T-helper 1 cell treated with Interleukin-12 subunit alpha and Interleukin-12 subunit beta and Interleukin-4 antibody, amounts not matched to agents 30 μg/mL and 1 μg/mL, for 36 hours (primary cell): Measurements from ENCODE around the gene AMER2.

Experiments used
- H3K27ac Mint-ChIP-seq: one replicate; pipeline ENCODE4 v1.8.0; 2021; ENCODE audit warnings: mild to moderate bottlenecking, mixed read lengths
- H3K27me3 Mint-ChIP-seq: one replicate; pipeline ENCODE4 v1.8.0; 2021; ENCODE audit warnings: low read depth, mixed read lengths
- H3K36me3 Mint-ChIP-seq: one replicate; pipeline ENCODE4 v1.8.0; 2021; ENCODE audit warnings: low read depth, mixed read lengths
- H3K4me1 Mint-ChIP-seq: one replicate; pipeline ENCODE4 v1.8.0; 2021; ENCODE audit warnings: low read depth, mixed read lengths
- H3K4me3 Mint-ChIP-seq: one replicate; pipeline ENCODE4 v1.8.0; 2021; ENCODE audit warnings: mild to moderate bottlenecking, moderate library complexity, mixed read lengths
- H3K9me3 Mint-ChIP-seq: one replicate; pipeline ENCODE4 v1.8.0; 2021; ENCODE audit warnings: mixed read lengths

AMER2 gene

GRCh38 chr13:25114220-25114619 is 57.9 kb downstream of the AMER2 start:
- Mint-ChIP-seq H3K9me3 (no peaks in the 10 kb centered on the region), H3K27me3 (peaks cover 34% of the 10 kb centered on the region), H3K27ac (no peak overlapping the region), H3K4me3 (no peak overlapping the region), H3K36me3 (no peaks in the 10 kb centered on the region), H3K4me1 (no peaks in the 10 kb centered on the region)

GRCh38 chr13:25112695-25113255 is 59.3 kb downstream of the AMER2 start:
- Mint-ChIP-seq H3K27ac (no peak overlapping the region), H3K9me3 (no peaks in the 10 kb centered on the region), H3K27me3 (peaks cover 32% of the 10 kb centered on the region), H3K36me3 (no peaks in the 10 kb centered on the region), H3K4me3 (no peak overlapping the region), H3K4me1 (no peaks in the 10 kb centered on the region)
